Measurements from ENCODE around the gene MIGA2.

Gene MIGA2

DNA sequence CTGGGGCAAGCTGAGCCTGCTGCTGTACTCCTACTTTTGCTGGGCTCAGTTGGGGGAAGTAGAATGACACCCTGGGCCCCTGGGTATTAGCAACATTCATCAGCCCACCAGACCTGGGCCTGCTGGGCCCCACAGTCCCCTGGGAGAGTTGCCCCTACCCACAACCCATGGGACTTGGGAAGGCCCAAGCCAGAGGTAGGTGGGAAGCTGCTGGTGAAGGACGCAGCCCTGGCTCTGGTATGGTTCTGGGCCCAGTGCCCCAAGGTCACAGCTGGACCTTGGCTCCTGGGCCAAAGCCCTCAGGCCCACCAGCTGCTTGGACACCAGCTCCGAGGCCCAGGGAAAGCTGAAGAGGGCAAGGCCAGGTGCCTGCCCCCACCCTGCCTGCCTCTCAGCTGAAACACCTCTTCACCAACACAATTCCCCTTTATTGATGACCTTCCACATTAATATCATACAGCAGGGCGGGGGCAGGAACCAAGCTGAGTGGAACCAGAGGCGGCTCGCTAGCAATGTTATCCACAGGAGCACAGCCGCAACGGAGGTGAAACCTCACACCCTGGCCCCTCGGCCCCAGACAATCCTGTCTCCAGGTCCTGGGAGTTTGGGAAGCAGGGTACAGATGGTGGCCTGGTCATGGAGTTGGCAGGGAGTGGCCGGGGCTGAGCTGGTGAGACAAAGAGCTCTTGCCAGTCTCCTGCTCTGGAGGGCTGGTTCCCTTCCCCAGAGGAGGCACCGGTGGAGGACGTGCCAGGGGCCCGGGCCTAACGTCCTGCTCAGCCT lies 58.2 kb downstream of the MIGA2 start:
- Histone ChIP-seq H3K9ac (ENCODE audit: low read length) (no peak overlapping the region), H3K4me3 (ENCODE audit: low read depth, low read length) (no peak overlapping the region), H3K27ac (ENCODE audit: low read depth, low read length) (no peak overlapping the region), H3K27me3 (ENCODE audit: control insufficient read depth, insufficient read depth, low read length) (no peaks in the 10 kb centered on the region), H3K9me3 (ENCODE audit: control insufficient read depth, insufficient read depth, low read depth, low read length) (no peaks in the 10 kb centered on the region), H3K4me1 (ENCODE audit: control insufficient read depth, insufficient read depth, low read length) (no peaks in the 10 kb centered on the region), H3K36me3 (ENCODE audit: control insufficient read depth, insufficient read depth, low read length) (peaks cover 13% of the 10 kb centered on the region)

DNA sequence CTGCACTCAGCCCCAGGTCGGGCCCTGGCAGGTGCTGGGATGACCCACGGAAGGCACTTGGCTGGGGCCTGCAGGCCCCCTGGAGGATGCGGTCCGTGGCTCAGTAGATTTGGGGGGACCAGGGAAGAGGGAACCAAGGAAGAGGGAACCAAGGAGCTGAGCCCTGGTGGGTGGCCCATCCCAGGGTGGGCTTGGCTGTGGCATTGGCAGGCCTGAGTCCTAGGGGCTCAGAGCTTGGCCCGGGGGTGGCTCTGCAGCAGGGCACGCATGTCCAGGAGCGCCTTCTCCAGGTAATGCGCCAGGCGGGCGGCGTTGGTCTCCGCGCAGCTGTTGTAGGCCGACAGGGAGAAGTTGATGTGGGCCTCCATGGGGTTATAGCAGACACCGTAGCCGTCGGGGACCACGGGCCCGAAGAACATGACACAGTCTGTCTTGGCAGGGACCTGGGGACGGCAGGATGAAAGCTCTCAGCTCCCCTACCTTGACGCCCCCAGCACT lies 58.8 kb downstream of the MIGA2 start:
- Histone ChIP-seq H3K4me1 (ENCODE audit: control insufficient read depth, insufficient read depth, low read length) (no peaks in the 10 kb centered on the region), H3K27me3 (ENCODE audit: control insufficient read depth, insufficient read depth, low read length) (no peaks in the 10 kb centered on the region), H3K9ac (ENCODE audit: low read length) (no peak overlapping the region), H3K9me3 (ENCODE audit: control insufficient read depth, insufficient read depth, low read depth, low read length) (no peaks in the 10 kb centered on the region), H3K27ac (ENCODE audit: low read depth, low read length) (no peak overlapping the region), H3K36me3 (ENCODE audit: control insufficient read depth, insufficient read depth, low read length) (peaks cover 7% of the 10 kb centered on the region), H3K4me3 (ENCODE audit: low read depth, low read length) (no peak overlapping the region)

DNA sequence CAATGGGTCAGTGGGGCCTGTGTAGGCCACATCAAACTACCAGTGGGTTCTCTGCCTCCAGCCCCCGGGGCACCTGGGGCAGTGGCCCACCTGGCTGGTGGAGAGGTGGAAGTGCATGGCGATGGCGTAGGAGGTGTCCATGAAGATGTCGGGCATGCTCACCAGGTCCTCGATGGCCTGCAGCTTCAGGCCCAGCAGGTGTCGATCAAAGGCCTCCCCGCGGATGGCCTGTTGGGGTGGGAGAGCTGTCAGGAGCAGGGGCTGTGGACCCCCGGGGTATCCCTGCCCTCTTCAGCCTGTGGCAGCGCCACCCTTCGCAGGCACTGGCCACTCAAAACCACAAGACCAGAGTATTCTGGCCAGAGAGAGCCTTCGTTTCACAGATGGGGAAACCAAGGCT lies 59.5 kb downstream of the MIGA2 start:
- 0 out of 2 replicates have a peak, but pooled peaks cover 3% of the 10 kb centered on the region for H3K36me3 ChIP-seq (ENCODE audit: control insufficient read depth, insufficient read depth, low read length)
- no peaks in the 10 kb centered on the region for H3K4me1 ChIP-seq (ENCODE audit: control insufficient read depth, insufficient read depth, low read length)
- H3K27ac ChIP-seq (ENCODE audit: low read depth, low read length), result no peak overlapping the region
- no peaks in the 10 kb centered on the region for H3K27me3 ChIP-seq (ENCODE audit: control insufficient read depth, insufficient read depth, low read length)
- no peak overlapping the region for H3K9ac ChIP-seq (ENCODE audit: low read length)
- H3K9me3 ChIP-seq (ENCODE audit: control insufficient read depth, insufficient read depth, low read depth, low read length), result no peaks in the 10 kb centered on the region
- H3K4me3 ChIP-seq (ENCODE audit: low read depth, low read length), result no peak overlapping the region

DNA sequence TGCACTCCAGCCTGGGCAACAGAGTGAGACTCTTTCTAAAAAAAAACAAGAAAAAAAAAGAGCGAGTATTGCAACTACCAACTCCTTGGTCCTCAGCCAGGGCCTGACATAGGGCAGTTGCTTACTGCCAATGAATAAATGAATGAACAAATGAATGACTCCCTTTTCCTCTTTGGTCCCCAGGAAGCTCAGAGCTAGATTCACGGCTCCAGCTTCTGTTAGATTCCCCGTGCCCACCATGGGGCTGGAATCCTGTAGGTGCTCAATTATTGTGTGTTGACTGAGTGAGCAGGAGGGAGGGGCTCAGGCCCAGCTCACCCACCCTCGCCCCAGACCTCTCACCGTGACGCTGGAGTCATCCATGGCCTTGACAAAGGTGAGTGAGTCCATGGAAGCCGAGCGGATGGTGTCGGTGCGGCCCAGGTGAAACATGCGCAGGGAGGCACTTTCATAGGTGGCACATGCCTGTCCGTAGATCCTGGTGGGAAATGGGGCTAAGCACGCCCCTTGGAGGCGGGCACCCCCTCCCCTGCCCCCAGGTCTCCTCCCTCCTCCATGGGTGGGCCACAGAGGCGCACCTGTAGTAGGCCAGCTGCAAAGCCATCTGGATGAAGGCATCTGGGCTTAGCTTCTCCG lies 61.4 kb downstream of the MIGA2 start:
- Histone ChIP-seq H3K27me3 (ENCODE audit: control insufficient read depth, insufficient read depth, low read length) (no peaks in the 10 kb centered on the region), H3K36me3 (ENCODE audit: control insufficient read depth, insufficient read depth, low read length) (0 out of 2 replicates have a peak, but pooled peaks cover 3% of the 10 kb centered on the region), H3K9me3 (ENCODE audit: control insufficient read depth, insufficient read depth, low read depth, low read length) (no peaks in the 10 kb centered on the region), H3K9ac (ENCODE audit: low read length) (no peak overlapping the region), H3K4me1 (ENCODE audit: control insufficient read depth, insufficient read depth, low read length) (peaks cover 2% of the 10 kb centered on the region; the same call in 1 of the 2 replicates), H3K4me3 (ENCODE audit: low read depth, low read length) (no peak overlapping the region), H3K27ac (ENCODE audit: low read depth, low read length) (no peak overlapping the region)

DNA sequence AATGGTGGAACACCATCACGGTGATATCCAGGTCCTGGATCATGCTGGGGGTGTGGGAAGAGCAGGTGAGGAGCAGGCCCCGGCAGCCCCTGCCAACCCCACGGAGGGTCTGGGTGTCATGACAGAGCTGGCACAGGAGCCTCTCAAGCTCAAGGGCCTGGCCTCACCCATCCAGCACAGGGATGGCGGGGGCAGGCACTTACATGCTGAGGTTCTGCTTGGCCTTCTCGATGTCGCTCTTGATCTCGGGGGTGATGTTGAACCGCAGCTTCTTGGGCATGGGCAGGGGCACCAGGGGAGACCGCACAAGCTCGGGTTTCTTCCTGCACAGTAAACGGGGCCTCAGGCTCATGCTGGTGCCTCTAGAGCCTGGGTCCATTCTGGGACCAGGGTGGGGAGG lies 61.9 kb downstream of the MIGA2 start:
- peaks cover 4% of the 10 kb centered on the region; the same call in 1 of the 2 replicates for H3K4me1 ChIP-seq (ENCODE audit: control insufficient read depth, insufficient read depth, low read length)
- H3K4me3 ChIP-seq (ENCODE audit: low read depth, low read length), result no peak overlapping the region
- no peaks in the 10 kb centered on the region for H3K9me3 ChIP-seq (ENCODE audit: control insufficient read depth, insufficient read depth, low read depth, low read length)
- no peak overlapping the region for H3K9ac ChIP-seq (ENCODE audit: low read length)
- H3K27ac ChIP-seq (ENCODE audit: low read depth, low read length), result no peak overlapping the region
- no peaks in the 10 kb centered on the region for H3K27me3 ChIP-seq (ENCODE audit: control insufficient read depth, insufficient read depth, low read length)
- H3K36me3 ChIP-seq (ENCODE audit: control insufficient read depth, insufficient read depth, low read length), result 0 out of 2 replicates have a peak, but pooled peaks cover 3% of the 10 kb centered on the region

DNA sequence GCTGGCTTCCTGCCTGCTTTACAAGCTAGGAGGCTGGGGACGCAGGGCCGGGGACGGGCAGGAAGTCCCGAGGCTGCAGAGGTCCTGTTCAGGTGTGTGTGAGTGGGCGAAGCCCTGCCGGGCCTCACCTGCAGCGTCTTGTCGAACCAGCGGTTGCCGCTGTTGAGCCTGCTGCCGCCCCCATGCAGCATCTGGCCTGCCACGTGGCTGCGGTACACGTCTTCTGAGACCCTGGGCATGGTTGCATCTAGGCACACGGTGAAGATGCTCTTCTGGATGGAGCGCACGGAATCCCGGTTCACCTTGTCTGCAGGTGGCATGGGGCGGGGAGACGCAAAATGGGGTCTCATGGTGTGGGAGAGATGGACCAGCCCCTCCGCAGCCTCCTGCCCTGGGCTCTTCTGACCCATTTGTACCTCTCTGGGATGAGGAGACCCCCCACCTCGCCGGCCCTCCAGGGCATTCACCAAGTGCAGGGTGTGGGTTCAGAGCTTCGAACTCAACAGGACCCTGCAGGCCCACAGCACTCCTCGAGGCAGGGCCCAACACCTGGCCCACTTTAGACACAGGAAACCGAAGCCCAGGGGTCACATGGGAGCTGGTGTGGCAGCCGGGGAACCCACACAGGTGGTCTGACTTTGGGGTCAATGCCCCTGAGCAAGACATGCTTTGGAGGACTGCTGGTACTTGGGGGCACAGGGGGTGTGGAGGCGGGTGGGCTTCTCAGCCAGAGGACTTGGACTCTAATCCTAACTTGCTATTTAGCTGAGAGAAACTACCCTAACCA lies 64.2 kb downstream of the MIGA2 start:
- Histone ChIP-seq H3K4me3 (ENCODE audit: low read depth, low read length) (no peak overlapping the region), H3K9ac (ENCODE audit: low read length) (no peak overlapping the region), H3K27me3 (ENCODE audit: control insufficient read depth, insufficient read depth, low read length) (no peaks in the 10 kb centered on the region), H3K4me1 (ENCODE audit: control insufficient read depth, insufficient read depth, low read length) (peaks cover 4% of the 10 kb centered on the region; the same call in 1 of the 2 replicates), H3K27ac (ENCODE audit: low read depth, low read length) (no peak overlapping the region), H3K9me3 (ENCODE audit: control insufficient read depth, insufficient read depth, low read depth, low read length) (no peaks in the 10 kb centered on the region), H3K36me3 (ENCODE audit: control insufficient read depth, insufficient read depth, low read length) (no peaks in the 10 kb centered on the region)

DNA sequence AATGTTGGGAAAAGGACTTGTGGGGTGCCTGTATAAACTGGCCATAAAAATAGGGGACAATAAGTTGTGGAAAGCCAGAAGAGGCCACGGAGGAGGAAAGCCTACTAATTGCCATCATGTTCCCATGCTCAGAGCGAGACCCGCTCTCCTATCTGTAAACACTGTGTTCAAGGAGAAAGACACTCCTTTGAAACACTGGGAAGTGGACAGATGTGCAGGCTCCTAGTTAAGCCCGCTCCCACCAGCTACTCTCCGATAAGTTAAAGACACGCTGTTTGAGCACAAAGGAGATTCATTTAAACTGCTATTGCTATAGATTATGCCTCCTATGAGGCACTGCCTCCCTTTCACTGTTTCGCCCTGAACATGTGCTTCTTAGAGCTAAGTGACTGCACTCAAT lies 64.9 kb downstream of the MIGA2 start:
- no peak overlapping the region for H3K9ac ChIP-seq (ENCODE audit: low read length)
- H3K4me3 ChIP-seq (ENCODE audit: low read depth, low read length), result no peak overlapping the region
- no peak overlapping the region for H3K27ac ChIP-seq (ENCODE audit: low read depth, low read length)
- H3K27me3 ChIP-seq (ENCODE audit: control insufficient read depth, insufficient read depth, low read length), result no peaks in the 10 kb centered on the region
- H3K4me1 ChIP-seq (ENCODE audit: control insufficient read depth, insufficient read depth, low read length), result peaks cover 4% of the 10 kb centered on the region; the same call in 1 of the 2 replicates
- H3K9me3 ChIP-seq (ENCODE audit: control insufficient read depth, insufficient read depth, low read depth, low read length), result no peaks in the 10 kb centered on the region
- H3K36me3 ChIP-seq (ENCODE audit: control insufficient read depth, insufficient read depth, low read length), result no peaks in the 10 kb centered on the region

DNA sequence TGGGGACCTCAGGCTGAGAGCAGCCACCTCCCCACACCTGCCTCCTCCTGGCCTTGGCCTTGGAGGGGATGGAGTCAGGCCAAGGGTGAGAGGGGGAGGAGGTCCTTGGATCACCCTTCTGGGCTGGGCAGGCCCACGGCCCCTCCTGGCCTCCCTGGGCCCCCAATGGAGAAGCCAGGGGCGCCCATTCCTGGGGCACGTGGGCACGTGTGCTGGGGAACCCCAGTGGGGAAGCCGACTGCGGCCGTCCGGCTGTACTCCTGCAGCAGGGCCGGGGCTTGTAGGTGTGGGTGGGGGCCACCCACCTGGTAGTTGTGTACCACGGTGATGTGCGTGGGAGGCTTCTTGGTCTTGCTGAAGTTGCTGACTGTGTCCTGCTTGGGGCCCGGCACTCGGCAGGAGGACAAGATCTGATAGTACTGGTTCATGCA lies 65.7 kb downstream of the MIGA2 start:
- Histone ChIP-seq H3K36me3 (ENCODE audit: control insufficient read depth, insufficient read depth, low read length) (no peaks in the 10 kb centered on the region), H3K27me3 (ENCODE audit: control insufficient read depth, insufficient read depth, low read length) (no peaks in the 10 kb centered on the region), H3K27ac (ENCODE audit: low read depth, low read length) (no peak overlapping the region), H3K9me3 (ENCODE audit: control insufficient read depth, insufficient read depth, low read depth, low read length) (no peaks in the 10 kb centered on the region), H3K9ac (ENCODE audit: low read length) (no peak overlapping the region), H3K4me3 (ENCODE audit: low read depth, low read length) (no peak overlapping the region), H3K4me1 (ENCODE audit: control insufficient read depth, insufficient read depth, low read length) (peaks cover 4% of the 10 kb centered on the region; the same call in 1 of the 2 replicates)

DNA sequence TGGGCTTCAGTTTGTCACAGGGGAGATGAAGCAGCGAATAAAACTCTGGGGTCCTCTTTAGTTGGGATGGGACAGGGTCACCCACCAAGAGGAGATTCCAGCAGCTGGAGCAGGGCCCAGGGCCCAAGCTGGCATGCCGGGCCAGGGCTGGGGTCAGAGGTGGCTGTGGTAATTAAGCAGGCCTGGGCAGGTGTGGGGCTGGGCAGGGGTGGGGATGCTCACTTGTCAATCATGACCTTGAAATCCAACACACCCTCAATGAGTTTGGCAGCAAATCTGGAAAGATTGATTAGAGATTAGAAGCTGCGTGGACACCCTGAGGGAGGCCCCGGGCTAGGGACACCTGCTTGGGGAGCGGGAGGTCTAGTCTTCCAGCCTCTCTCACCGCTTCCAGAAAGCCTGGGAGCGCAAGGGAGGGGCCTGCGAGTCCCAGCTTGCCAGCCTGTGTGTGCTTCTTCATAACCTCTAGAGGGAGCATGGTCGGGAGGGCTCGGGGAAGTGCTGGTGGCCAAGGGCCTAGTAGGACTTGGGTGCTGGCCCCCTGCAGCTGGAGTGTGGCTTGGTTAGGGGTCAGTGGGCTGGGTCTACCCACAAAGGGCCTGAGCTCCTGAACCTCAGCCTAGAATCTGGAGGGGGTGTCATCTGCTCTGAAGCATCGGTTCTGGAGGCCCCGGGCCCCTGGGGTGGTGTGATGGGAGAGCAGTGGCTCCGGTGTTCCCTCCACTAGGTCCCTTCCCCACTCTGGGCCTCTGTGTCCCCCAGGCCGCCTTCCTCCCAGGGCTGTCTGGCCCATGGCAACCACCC lies 66.6 kb downstream of the MIGA2 start:
- Histone ChIP-seq H3K4me1 (ENCODE audit: control insufficient read depth, insufficient read depth, low read length) (peaks cover 4% of the 10 kb centered on the region; the same call in 1 of the 2 replicates), H3K27me3 (ENCODE audit: control insufficient read depth, insufficient read depth, low read length) (no peaks in the 10 kb centered on the region), H3K9me3 (ENCODE audit: control insufficient read depth, insufficient read depth, low read depth, low read length) (no peaks in the 10 kb centered on the region), H3K27ac (ENCODE audit: low read depth, low read length) (no peak overlapping the region), H3K36me3 (ENCODE audit: control insufficient read depth, insufficient read depth, low read length) (no peaks in the 10 kb centered on the region), H3K4me3 (ENCODE audit: low read depth, low read length) (no peak overlapping the region), H3K9ac (ENCODE audit: low read length) (no peak overlapping the region)

DNA sequence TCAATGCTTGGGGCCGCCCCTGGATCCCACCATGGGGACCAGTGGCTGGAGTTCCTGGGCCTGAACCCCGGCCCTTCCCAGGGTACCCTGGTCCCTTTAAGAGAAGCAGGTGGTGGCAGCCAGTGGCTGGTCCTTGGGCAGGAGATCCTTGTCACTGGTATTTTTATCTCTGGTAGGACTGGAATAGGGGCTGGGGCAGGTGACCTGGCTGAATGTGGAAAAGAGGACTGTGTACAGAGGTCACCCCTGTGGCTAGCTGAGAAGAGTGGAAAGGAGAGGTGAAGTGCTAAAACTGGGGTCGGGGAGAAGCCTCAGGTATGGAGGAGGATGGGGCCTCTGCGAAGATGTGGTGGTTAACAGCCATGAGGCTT lies 67.2 kb downstream of the MIGA2 start:
- no peak overlapping the region for H3K9ac ChIP-seq (ENCODE audit: low read length)
- no peak overlapping the region for H3K4me3 ChIP-seq (ENCODE audit: low read depth, low read length)
- no peaks in the 10 kb centered on the region for H3K36me3 ChIP-seq (ENCODE audit: control insufficient read depth, insufficient read depth, low read length)
- no peaks in the 10 kb centered on the region for H3K27me3 ChIP-seq (ENCODE audit: control insufficient read depth, insufficient read depth, low read length)
- peaks cover 4% of the 10 kb centered on the region; the same call in 1 of the 2 replicates for H3K4me1 ChIP-seq (ENCODE audit: control insufficient read depth, insufficient read depth, low read length)
- H3K9me3 ChIP-seq (ENCODE audit: control insufficient read depth, insufficient read depth, low read depth, low read length), result no peaks in the 10 kb centered on the region
- H3K27ac ChIP-seq (ENCODE audit: low read depth, low read length), result no peak overlapping the region

Data from HUES6 (cell line).